ENCODE measurements around the gene ACTR6. TPM values are rescaled to one million over a fixed set of nuclear protein-coding genes. Genes with fewer than 3 reads are reported as not detected.

ACTR6 gene
- total and polyA plus RNA-seq, 10 of the 15 experiments (the other 5 are each of a cell fraction or from before 2014, with no cell fraction given) = 17.4 to 62.4 (median 40.5) TPM

DNA sequence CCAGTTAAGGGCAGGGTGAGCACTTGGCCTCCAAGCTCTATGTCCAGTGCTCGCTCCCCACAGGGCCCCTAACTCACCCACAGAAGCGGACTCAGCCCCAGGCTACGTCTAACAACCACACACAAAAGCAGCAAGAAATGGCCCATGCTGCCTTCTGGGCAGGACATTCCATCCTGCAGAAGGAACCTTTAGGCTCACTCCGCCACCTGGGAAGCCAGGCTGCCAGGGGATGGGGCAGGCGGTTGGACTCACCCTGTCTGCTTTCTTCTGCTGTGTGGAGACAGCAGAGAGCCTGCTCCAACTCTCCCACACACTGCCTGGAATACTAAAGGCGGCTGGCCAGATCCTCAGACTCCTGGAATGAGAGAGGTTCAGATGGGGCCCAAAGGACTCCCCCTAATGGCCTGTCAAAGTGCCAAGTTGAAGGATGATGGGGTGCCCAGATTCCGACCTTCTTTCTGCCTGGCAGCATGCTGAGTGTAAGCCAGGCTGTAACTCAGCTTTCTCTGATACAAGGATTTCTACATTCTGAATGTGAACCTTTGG lies 30.2 kb upstream of the ACTR6 start (continued):
- no peak for TF ChIP-seq RAD51 (IDR thresholded peaks at IDR 0.05)

- Histone ChIP-seq H3K79me2 (ENCODE audit: control insufficient read depth, insufficient read depth, low read length) (no peaks in the 10 kb centered on the region), H3K27ac (ENCODE audit: control insufficient read depth, insufficient read depth) (no peak overlapping the region)
- CTCF ChIA-PET = interaction anchor here (3.2 kb wide), 1 partner anchor 16 kb away, joined by 13 read pairs; no protein-coding TSS in a partner anchor
Measured at GRCh38 chr12:100171248-100171647, 29.4 kb upstream of the ACTR6 start.

More at GRCh38 chr12:100171248-100171647, 29.4 kb upstream of the ACTR6 start:
- intact Hi-C loops (cut with micrococcal nuclease; ENCODE audit: unreplicated experiment) (no loop called here), in situ Hi-C loops (cut with MboI) (no loop called here)
- SMC1A ChIA-PET (ENCODE audit: uncharacterized antibody, unreplicated experiment) = no interaction called here
- DNase-seq (ENCODE audit: low read depth, low spot score) = no peak
- H3K4me3 ChIP-seq = no peak overlapping the region
- POLR2A ChIA-PET = no interaction called here
- TF ChIP-seq RCOR1 (conservative IDR thresholded peaks at IDR 0.05; ENCODE audit: low read depth, low read length) = no peak
- no peak for TF ChIP-seq BCL11A (IDR thresholded peaks at IDR 0.05; ENCODE audit: low read depth, low read length)
- TF ChIP-seq, protein P1, sequence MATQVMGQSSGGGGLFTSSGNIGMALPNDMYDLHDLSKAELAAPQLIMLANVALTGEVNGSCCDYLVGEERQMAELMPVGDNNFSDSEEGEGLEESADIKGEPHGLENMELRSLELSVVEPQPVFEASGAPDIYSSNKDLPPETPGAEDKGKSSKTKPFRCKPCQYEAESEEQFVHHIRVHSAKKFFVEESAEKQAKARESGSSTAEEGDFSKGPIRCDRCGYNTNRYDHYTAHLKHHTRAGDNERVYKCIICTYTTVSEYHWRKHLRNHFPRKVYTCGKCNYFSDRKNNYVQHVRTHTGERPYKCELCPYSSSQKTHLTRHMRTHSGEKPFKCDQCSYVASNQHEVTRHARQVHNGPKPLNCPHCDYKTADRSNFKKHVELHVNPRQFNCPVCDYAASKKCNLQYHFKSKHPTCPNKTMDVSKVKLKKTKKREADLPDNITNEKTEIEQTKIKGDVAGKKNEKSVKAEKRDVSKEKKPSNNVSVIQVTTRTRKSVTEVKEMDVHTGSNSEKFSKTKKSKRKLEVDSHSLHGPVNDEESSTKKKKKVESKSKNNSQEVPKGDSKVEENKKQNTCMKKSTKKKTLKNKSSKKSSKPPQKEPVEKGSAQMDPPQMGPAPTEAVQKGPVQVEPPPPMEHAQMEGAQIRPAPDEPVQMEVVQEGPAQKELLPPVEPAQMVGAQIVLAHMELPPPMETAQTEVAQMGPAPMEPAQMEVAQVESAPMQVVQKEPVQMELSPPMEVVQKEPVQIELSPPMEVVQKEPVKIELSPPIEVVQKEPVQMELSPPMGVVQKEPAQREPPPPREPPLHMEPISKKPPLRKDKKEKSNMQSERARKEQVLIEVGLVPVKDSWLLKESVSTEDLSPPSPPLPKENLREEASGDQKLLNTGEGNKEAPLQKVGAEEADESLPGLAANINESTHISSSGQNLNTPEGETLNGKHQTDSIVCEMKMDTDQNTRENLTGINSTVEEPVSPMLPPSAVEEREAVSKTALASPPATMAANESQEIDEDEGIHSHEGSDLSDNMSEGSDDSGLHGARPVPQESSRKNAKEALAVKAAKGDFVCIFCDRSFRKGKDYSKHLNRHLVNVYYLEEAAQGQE (IDR thresholded peaks at IDR 0.05; ENCODE audit: low read depth, low read length) = no peak
- no peak for TF ChIP-seq IRF3 (IDR thresholded peaks at IDR 0.05)
- no peak for TF ChIP-seq SP1 (IDR thresholded peaks at IDR 0.05; ENCODE audit: low read depth, low read length)
- H4K20me1 ChIP-seq (ENCODE audit: control insufficient read depth, insufficient read depth) = no peaks in the 10 kb centered on the region
- H3K4me2 ChIP-seq (ENCODE audit: control insufficient read depth, insufficient read depth) = no peak overlapping the region
- H3K9me3 ChIP-seq (replicated peaks; ENCODE audit: control insufficient read depth, insufficient read depth, low read length) = no peaks in the 10 kb centered on the region
- FAIRE-seq = no peak
- RAD21 ChIA-PET (ENCODE audit: unreplicated experiment) = no interaction called here
- H2AFZ ChIP-seq (ENCODE audit: control insufficient read depth, low read depth, low read length) = no peak overlapping the region
- no peak overlapping the region for H3K9ac ChIP-seq (ENCODE audit: control insufficient read depth, insufficient read depth, low read length)
- peaks cover 0 to 2% of the 10 kb centered on the region in 2 experiments; a peak in 2 of 4 replicates for H3K36me3 ChIP-seq (ENCODE audit: control insufficient read depth in 2 of 2, insufficient read depth in 2 of 2, low read length in 1 of 2)
- H3K4me1 ChIP-seq (ENCODE audit: control insufficient read depth, insufficient read depth, low read length) = no peaks in the 10 kb centered on the region
- no peak for ATAC-seq
- H3K27me3 ChIP-seq (replicated peaks in 1 of 2; ENCODE audit: control insufficient read depth in 2 of 2, insufficient read depth in 2 of 2, low read length in 1 of 2) = no peaks in the 10 kb centered on the region
- BruUV-seq (replicated peaks) = no TSS peak

Measured in GM12878 (cell line).